Smooth muscle cell (in vitro differentiated cells): ENCODE measurements around the gene ETS2. TPM values are rescaled to one million over a fixed set of nuclear protein-coding genes. Genes with fewer than 3 reads are reported as not detected.

ENCODE experiments used
- DNase-seq: peaks from one replicate; lab custom pipeline; 2025; ENCODE audit not compliant: unreplicated experiment; lab: John Stamatoyannopoulos, UW
- H2AFZ ChIP-seq: fragments of 200-600 bp; sonication (generic); 2 replicates; pipeline ENCODE4 v1.6.0; 2016; ENCODE audit warnings: antibody characterized with exemption, low read depth, mild to moderate bottlenecking
- H3F3A ChIP-seq: fragments of 200-600 bp; sonication (generic); 2 replicates; pipeline ENCODE4 v1.6.0; 2017; ENCODE audit warnings: antibody characterized with exemption, low read depth
- H3K27ac ChIP-seq: fragments of 200-600 bp; sonication (generic); 2 replicates; pipeline ENCODE4 v1.5.1; 2016; ENCODE audit warnings: low read depth, mild to moderate bottlenecking
- H3K27me3 ChIP-seq: fragments of 200-600 bp; sonication (generic); 2 replicates; pipeline ENCODE4 v1.6.1; 2016; ENCODE audit warnings: low read depth, mild to moderate bottlenecking
- H3K36me3 ChIP-seq: fragments of 200-600 bp; sonication (generic); 2 replicates; pipeline ENCODE4 v1.5.1; 2016; ENCODE audit warnings: low read depth
- H3K4me1 ChIP-seq: fragments of 200-600 bp; sonication (generic); 2 replicates; pipeline ENCODE4 v1.5.1; 2016; ENCODE audit warnings: low read depth
- H3K4me2 ChIP-seq: fragments of 200-600 bp; sonication (generic); 2 replicates; pipeline ENCODE4 v1.6.0; 2016; ENCODE audit warnings: mild to moderate bottlenecking
- H3K4me3 ChIP-seq: fragments of 200-600 bp; sonication (generic); 2 replicates; pipeline ENCODE4 v1.5.1; 2016; ENCODE audit warnings: mild to moderate bottlenecking
- H3K79me2 ChIP-seq: fragments of 200-600 bp; sonication (generic); 2 replicates; pipeline ENCODE4 v1.6.0; 2016; ENCODE audit warnings: low read depth, mild to moderate bottlenecking
- H3K9ac ChIP-seq: fragments of 200-600 bp; sonication (generic); 2 replicates; pipeline ENCODE4 v1.6.0; 2016; ENCODE audit warnings: low read depth
- H3K9me3 ChIP-seq: fragments of 200-600 bp; sonication (generic); replicated peaks from 2 replicates; pipeline ENCODE4 v1.5.1; 2016; ENCODE audit warnings: low read depth
- H4K20me1 ChIP-seq: fragments of 200-600 bp; sonication (generic); 2 replicates; pipeline ENCODE4 v1.6.0; 2016; ENCODE audit warnings: low read depth
- WGBS: methylation state at CpG from one replicate; pipeline ENCODE4 v1.1.7; 2016; ENCODE audit warnings: low lambda C conversion rate; 5-methylcytosine and 5-hydroxymethylcytosine counted together
- polyA plus RNA-seq: library from polyadenylated mRNA; unstranded; fragments of >200 nt; fragmentation: Nextera tagmentation; extraction: Ambion mirVana; gene quantifications from 2 replicates; pipeline ENCODE4 v1.2.1, GENCODE V29; 2016
- total RNA-seq: library from RNA; depleted of rRNA; stranded (reverse); fragments of >200 nt; gene quantifications from 2 replicates; pipeline ENCODE4 v1.2.3, GENCODE V29; 2014
- TF ChIP-seq, protein P1 (sequence below): fragments of 200-600 bp; sonication (generic); IDR thresholded peaks from 2 replicates; pipeline ENCODE4 v1.5.1; 2017; ENCODE audit warnings: borderline replicate concordance, mild to moderate bottlenecking, antibody characterized with exemption; ENCODE audit not compliant: insufficient read depth, poor library complexity, severe bottlenecking

The ETS2 gene
- total and polyA plus RNA-seq, 2 experiments from 2014 or later, result 65.9 to 77.7 TPM

DNA sequence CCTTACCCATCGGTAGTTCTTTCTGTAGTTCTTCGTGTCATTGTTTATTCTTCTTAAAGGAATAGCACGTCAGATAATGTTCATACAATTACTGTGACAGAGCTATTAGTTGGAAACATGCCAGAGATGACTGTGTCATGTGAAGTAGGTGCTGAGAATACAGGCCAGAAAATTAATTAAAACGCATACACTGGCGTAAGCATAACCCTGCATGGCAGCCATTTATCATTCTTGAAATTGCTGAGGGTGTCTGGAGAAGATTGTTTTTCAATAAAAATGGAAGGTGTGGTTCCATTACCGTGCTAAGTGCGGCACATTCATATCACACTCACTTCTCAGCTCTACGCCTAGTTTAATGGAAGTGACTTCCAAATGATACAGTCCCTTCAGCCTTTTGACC lies 7.8 kb downstream of the ETS2 start:
- Histone ChIP-seq H3K36me3 (peaks cover 11% of the 10 kb centered on the region), H3K27ac (peak overlapping the region; percentile 98), H2AFZ (no peak overlapping the region), H4K20me1 (peaks cover 74% of the 10 kb centered on the region), H3K27me3 (no peaks in the 10 kb centered on the region), H3K79me2 (peaks cover 68% of the 10 kb centered on the region), H3F3A (peaks cover 58% of the 10 kb centered on the region), H3K9ac (no peak overlapping the region), H3K9me3 (no peaks in the 10 kb centered on the region), H3K4me1 (peaks cover 23% of the 10 kb centered on the region), H3K4me3 (no peak overlapping the region), H3K4me2 (no peak overlapping the region)
- no peak for DNase-seq
- TF ChIP-seq, protein P1, sequence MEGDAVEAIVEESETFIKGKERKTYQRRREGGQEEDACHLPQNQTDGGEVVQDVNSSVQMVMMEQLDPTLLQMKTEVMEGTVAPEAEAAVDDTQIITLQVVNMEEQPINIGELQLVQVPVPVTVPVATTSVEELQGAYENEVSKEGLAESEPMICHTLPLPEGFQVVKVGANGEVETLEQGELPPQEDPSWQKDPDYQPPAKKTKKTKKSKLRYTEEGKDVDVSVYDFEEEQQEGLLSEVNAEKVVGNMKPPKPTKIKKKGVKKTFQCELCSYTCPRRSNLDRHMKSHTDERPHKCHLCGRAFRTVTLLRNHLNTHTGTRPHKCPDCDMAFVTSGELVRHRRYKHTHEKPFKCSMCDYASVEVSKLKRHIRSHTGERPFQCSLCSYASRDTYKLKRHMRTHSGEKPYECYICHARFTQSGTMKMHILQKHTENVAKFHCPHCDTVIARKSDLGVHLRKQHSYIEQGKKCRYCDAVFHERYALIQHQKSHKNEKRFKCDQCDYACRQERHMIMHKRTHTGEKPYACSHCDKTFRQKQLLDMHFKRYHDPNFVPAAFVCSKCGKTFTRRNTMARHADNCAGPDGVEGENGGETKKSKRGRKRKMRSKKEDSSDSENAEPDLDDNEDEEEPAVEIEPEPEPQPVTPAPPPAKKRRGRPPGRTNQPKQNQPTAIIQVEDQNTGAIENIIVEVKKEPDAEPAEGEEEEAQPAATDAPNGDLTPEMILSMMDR, result no peak
- 63% methylated on average over 8 of the region's 8 CpGs for WGBS

DNA sequence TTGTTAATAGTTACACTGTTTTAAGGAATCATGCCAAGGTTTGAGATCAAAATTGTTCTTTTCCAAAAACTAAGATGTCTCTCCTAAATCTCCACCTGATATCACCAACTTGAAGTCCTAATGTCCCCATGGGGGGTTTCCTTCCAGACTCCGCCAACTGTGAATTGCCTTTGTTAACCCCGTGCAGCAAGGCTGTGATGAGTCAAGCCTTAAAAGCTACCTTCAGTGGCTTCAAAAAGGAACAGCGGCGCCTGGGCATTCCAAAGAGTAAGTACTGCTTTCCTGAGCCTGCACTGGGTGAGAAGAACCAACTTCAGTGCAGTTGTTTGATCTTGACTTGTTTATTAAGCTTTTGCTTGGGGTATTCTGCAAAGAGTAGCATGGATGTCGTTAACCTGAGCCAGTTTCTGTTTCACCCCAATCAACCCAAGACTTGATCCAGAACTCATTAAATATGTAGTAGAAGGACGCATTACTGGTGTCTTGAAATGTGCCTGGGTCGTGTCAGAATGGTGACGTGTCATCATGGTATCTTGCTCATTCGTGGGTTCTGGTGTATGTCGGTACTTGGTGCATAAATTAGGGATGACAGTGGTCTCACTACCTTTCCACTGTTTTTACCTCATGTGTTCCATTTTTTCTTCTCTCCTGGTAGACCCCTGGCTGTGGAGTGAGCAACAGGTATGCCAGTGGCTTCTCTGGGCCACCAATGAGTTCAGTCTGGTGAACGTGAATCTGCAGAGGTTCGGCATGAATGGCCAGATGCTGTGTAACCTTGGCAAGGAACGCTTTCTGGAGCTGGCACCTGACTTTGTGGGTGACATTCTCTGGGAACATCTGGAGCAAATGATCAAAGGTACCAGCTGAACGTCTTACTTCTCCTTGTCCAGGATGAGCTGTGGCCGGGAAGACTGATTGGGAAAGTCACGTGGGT lies 8.7 kb downstream of the ETS2 start:
- Histone ChIP-seq H2AFZ (no peak overlapping the region), H3F3A (peaks cover 65% of the 10 kb centered on the region), H4K20me1 (peaks cover 69% of the 10 kb centered on the region), H3K4me2 (no peak overlapping the region), H3K4me3 (no peak overlapping the region), H3K79me2 (peaks cover 60% of the 10 kb centered on the region), H3K9ac (no peak overlapping the region), H3K27me3 (no peaks in the 10 kb centered on the region), H3K36me3 (peaks cover 19% of the 10 kb centered on the region), H3K4me1 (peaks cover 14% of the 10 kb centered on the region), H3K9me3 (no peaks in the 10 kb centered on the region), H3K27ac (peak overlapping the region; percentile 98)
- WGBS, result 62% methylated on average over 16 of the region's 16 CpGs
- no peak for DNase-seq
- TF ChIP-seq, protein P1, result no peak

DNA sequence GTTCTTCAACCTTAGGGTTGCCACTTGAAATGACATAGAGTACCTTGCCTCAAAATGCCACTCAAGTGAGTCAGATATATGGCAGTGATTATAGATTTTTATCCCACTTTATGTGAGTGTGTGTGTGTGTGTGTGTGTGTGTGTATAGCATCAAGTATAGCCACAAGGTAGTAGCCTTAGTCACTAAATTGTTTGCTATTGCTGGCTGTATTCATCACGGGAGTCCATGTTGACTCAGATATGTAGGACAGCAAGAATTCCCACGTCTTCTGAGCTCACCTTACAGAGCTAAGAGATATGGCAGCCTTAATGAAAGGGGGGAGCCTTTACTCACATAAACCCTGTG lies 9.3 kb downstream of the ETS2 start:
- peaks cover 72% of the 10 kb centered on the region for H3F3A ChIP-seq
- H3K79me2 ChIP-seq, result peaks cover 54% of the 10 kb centered on the region
- H3K4me2 ChIP-seq, result no peak overlapping the region
- TF ChIP-seq, protein P1, result no peak
- no peak for DNase-seq
- peaks cover 9% of the 10 kb centered on the region for H3K4me1 ChIP-seq
- H3K9me3 ChIP-seq, result no peaks in the 10 kb centered on the region
- H2AFZ ChIP-seq, result no peak overlapping the region
- no peak overlapping the region for H3K9ac ChIP-seq
- H3K4me3 ChIP-seq, result no peak overlapping the region
- peaks cover 68% of the 10 kb centered on the region for H4K20me1 ChIP-seq
- peak overlapping the region; percentile 98 for H3K27ac ChIP-seq
- H3K27me3 ChIP-seq, result no peaks in the 10 kb centered on the region
- 69% methylated on average over 2 of the region's 2 CpGs for WGBS
- H3K36me3 ChIP-seq, result peaks cover 19% of the 10 kb centered on the region
